WTC11 (cell line): ENCODE results near the gene UBA1. TPM values are rescaled to one million over a fixed set of nuclear protein-coding genes. Genes with fewer than 3 reads are reported as not detected.

Experiments used
- ATAC-seq: fragments of 200-7000 bp; cut with Tn5 transposase; 2 replicates; pipeline ENCODE4 v1.10.0; 2021; ENCODE audit warnings: mild to moderate bottlenecking, moderate library complexity
- CTCF ChIA-PET: fragments of 300-600 bp; sonication (Branson Sonifier 250); formaldehyde crosslinking; loops from one replicate; lab custom pipeline; 2021; ENCODE audit warnings: antibody characterized with exemption; lab: Charles Lee
- POLR2A ChIA-PET: fragments of 350-600 bp; sonication (Branson Sonifier 250); formaldehyde crosslinking; loops from one replicate; lab custom pipeline; 2021; ENCODE audit warnings: antibody characterized with exemption; lab: Charles Lee
- DNase-seq: peaks from one replicate; pipeline ENCODE4 v3.0.0; 2021; ENCODE audit warnings: low spot score
- H3K27ac Mint-ChIP-seq: 2 replicates; pipeline ENCODE4 v1.8.0; 2021; ENCODE audit warnings: mixed read lengths
- H3K27me3 Mint-ChIP-seq: 2 replicates; pipeline ENCODE4 v1.8.0; 2021; ENCODE audit warnings: low read depth, mild to moderate bottlenecking, moderate library complexity, mixed read lengths
- H3K36me3 Mint-ChIP-seq: 2 replicates; pipeline ENCODE4 v1.8.0; 2021; ENCODE audit warnings: mixed read lengths
- H3K4me1 Mint-ChIP-seq: 2 replicates; pipeline ENCODE4 v1.8.0; 2022; ENCODE audit warnings: mixed read lengths
- H3K4me3 Mint-ChIP-seq: 2 replicates; pipeline ENCODE4 v1.8.0; 2021; ENCODE audit warnings: mild to moderate bottlenecking, moderate library complexity, mixed read lengths
- H3K9me3 Mint-ChIP-seq: 2 replicates; pipeline ENCODE4 v1.8.0; 2021; ENCODE audit warnings: mixed read lengths
- ARID4B ChIP-seq: sonication (generic); formaldehyde crosslinking; IDR thresholded peaks from 2 replicates; pipeline ENCODE4 v1.8.0; 2023; ENCODE audit warnings: missing genetic modification reagents, mild to moderate bottlenecking, borderline replicate concordance
- CBFB ChIP-seq: sonication (generic); formaldehyde crosslinking; IDR thresholded peaks from 2 replicates; pipeline ENCODE4 v1.8.1; 2022; ENCODE audit warnings: mild to moderate bottlenecking, low read depth, missing genetic modification reagents
- E2F4 ChIP-seq: sonication (generic); formaldehyde crosslinking; IDR thresholded peaks from 2 replicates; pipeline ENCODE4 v1.8.1; 2022; ENCODE audit warnings: low read depth, mild to moderate bottlenecking, moderate library complexity, missing genetic modification reagents, borderline replicate concordance
- E2F5 ChIP-seq: sonication (generic); formaldehyde crosslinking; IDR thresholded peaks from 2 replicates; pipeline ENCODE4 v1.8.1; 2022; ENCODE audit warnings: mild to moderate bottlenecking, moderate library complexity, missing genetic modification reagents
- EMX1 ChIP-seq: fragments of 250-450 bp; sonication (Bioruptor Pico); IDR thresholded peaks from 2 replicates; pipeline ENCODE4 v1.8.0; 2021; ENCODE audit warnings: mild to moderate bottlenecking
- FOXJ3 ChIP-seq: sonication (generic); formaldehyde crosslinking; IDR thresholded peaks from 2 replicates; pipeline ENCODE4 v1.9.0; 2021; ENCODE audit warnings: missing genetic modification reagents, mild to moderate bottlenecking, borderline replicate concordance
- FOXK1 ChIP-seq: sonication (generic); formaldehyde crosslinking; IDR thresholded peaks from 2 replicates; pipeline ENCODE4 v1.8.0; 2022; ENCODE audit warnings: mild to moderate bottlenecking, moderate library complexity, missing genetic modification reagents
- FOXP1 ChIP-seq: sonication (generic); formaldehyde crosslinking; IDR thresholded peaks from 2 replicates; pipeline ENCODE4 v1.8.0; 2022; ENCODE audit warnings: missing genetic modification reagents, mild to moderate bottlenecking, moderate library complexity, borderline replicate concordance
- HMGXB4 ChIP-seq: sonication (generic); formaldehyde crosslinking; IDR thresholded peaks from 2 replicates; pipeline ENCODE4 v1.8.1; 2023; ENCODE audit warnings: mild to moderate bottlenecking, moderate library complexity, missing genetic modification reagents
- IRF1 ChIP-seq: sonication (generic); formaldehyde crosslinking; IDR thresholded peaks from 2 replicates; pipeline ENCODE4 v1.8.0; 2023; ENCODE audit warnings: missing genetic modification reagents
- MYBL2 ChIP-seq: sonication (generic); formaldehyde crosslinking; IDR thresholded peaks from 2 replicates; pipeline ENCODE4 v1.8.1; 2023; ENCODE audit warnings: mild to moderate bottlenecking, moderate library complexity, missing genetic modification reagents
- RELA ChIP-seq: sonication (generic); formaldehyde crosslinking; IDR thresholded peaks from 2 replicates; pipeline ENCODE4 v1.8.1; 2022; ENCODE audit warnings: missing genetic modification reagents, mild to moderate bottlenecking, borderline replicate concordance
- ZBTB43 ChIP-seq: sonication (generic); formaldehyde crosslinking; IDR thresholded peaks from 2 replicates; pipeline ENCODE4 v1.8.1; 2023; ENCODE audit warnings: mild to moderate bottlenecking, missing genetic modification reagents
- ZNF138 ChIP-seq: sonication (generic); formaldehyde crosslinking; conservative IDR thresholded peaks from 2 replicates; pipeline ENCODE4 v1.8.1; 2022; ENCODE audit warnings: mild to moderate bottlenecking, moderate library complexity, missing genetic modification reagents
- ZNF232 ChIP-seq: sonication (generic); formaldehyde crosslinking; IDR thresholded peaks from 2 replicates; pipeline ENCODE4 v1.8.0; 2022; ENCODE audit warnings: mild to moderate bottlenecking, missing genetic modification reagents
- ZNF263 ChIP-seq: sonication (generic); formaldehyde crosslinking; IDR thresholded peaks from 2 replicates; pipeline ENCODE4 v1.8.1; 2022; ENCODE audit warnings: low read depth, mild to moderate bottlenecking, moderate library complexity, missing genetic modification reagents
- ZNF396 ChIP-seq: fragments of 250-450 bp; sonication (Bioruptor Pico); IDR thresholded peaks from 2 replicates; pipeline ENCODE4 v1.8.0; 2021; ENCODE audit warnings: mild to moderate bottlenecking, moderate library complexity, borderline replicate concordance
- total RNA-seq: library from RNA; stranded (reverse); gene quantifications from 3 replicates; pipeline ENCODE4 v1.2.3, GENCODE V29; 2021
- TF ChIP-seq, protein P1 (sequence below): sonication (generic); formaldehyde crosslinking; IDR thresholded peaks from 2 replicates; pipeline ENCODE4 v1.8.0; 2022; ENCODE audit warnings: mild to moderate bottlenecking, missing genetic modification reagents

The UBA1 gene
- total RNA-seq, 1 experiment from 2014 or later: 379 TPM

DNA sequence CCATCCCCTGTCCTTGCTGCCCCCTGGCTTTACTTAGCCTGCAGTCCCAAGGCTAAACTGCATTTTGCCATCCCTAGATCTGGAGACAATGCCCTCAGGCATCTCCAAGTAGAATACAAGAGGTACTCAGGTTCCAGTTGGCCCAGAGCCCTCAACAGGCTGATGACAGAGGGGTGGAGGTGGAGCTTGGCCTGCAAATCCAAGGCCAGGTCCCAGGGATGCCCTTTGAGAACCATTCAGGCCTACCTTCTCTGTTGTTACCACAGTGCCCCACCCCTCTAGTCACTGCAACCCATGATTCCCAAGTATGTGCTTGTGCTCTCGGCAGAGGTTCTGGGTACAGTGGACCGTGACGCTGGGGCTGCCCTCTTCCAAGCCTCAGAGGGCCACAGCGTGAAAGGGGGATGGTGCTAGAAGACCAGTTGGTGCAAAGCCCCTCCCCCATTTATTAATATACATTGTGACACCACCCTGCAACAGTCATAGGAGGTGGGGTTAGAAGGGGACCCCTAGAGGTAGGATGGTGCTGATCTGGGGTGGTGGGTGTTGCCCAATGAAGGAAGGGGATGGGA lies 6.4 kb upstream of the UBA1 start:
- no peak overlapping the region for H3K4me3 Mint-ChIP-seq
- H3K9me3 Mint-ChIP-seq: no peaks in the 10 kb centered on the region
- ATAC-seq (peak; percentile 12), DNase-seq (no peak)
- POLR2A ChIA-PET: no interaction called here
- H3K4me1 Mint-ChIP-seq: peaks cover 7% of the 10 kb centered on the region
- H3K36me3 Mint-ChIP-seq: peaks cover 12% of the 10 kb centered on the region
- CTCF ChIA-PET: no interaction called here
- TF ChIP-seq ZNF232 (CRISPR knock-in tag): no peak
- TF ChIP-seq FOXP1 (CRISPR knock-in tag): no peak
- TF ChIP-seq, protein P1, sequence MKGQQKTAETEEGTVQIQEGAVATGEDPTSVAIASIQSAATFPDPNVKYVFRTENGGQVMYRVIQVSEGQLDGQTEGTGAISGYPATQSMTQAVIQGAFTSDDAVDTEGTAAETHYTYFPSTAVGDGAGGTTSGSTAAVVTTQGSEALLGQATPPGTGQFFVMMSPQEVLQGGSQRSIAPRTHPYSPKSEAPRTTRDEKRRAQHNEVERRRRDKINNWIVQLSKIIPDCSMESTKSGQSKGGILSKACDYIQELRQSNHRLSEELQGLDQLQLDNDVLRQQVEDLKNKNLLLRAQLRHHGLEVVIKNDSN (CRISPR knock-in tag): no peak
- no peak for TF ChIP-seq ZNF396 (CRISPR knock-in tag)
- TF ChIP-seq E2F4: no peak
- no peak for TF ChIP-seq FOXK1 (CRISPR knock-in tag)
- no peak for TF ChIP-seq CBFB
- TF ChIP-seq E2F5 (CRISPR knock-in tag): no peak
- TF ChIP-seq ZBTB43 (CRISPR knock-in tag): no peak
- no peak for TF ChIP-seq ZNF263
- TF ChIP-seq HMGXB4 (CRISPR knock-in tag): no peak
- no peak for TF ChIP-seq RELA (CRISPR knock-in tag)
- no peak for TF ChIP-seq ZNF138
- TF ChIP-seq IRF1 (CRISPR knock-in tag): no peak
- peak overlapping the region; percentile 74 for H3K27ac Mint-ChIP-seq
- no peaks in the 10 kb centered on the region for H3K27me3 Mint-ChIP-seq

- peaks cover 6% of the 10 kb centered on the region for H3K36me3 Mint-ChIP-seq
- POLR2A ChIA-PET: interaction anchor here (0.8 kb wide), 1 partner anchor 28 kb away, joined by 3 read pairs; the partner anchor contains the start of gene CDK16
- TF ChIP-seq, protein P1 (CRISPR knock-in tag): no peak
- TF ChIP-seq FOXJ3 (CRISPR knock-in tag) (no peak), E2F5 (CRISPR knock-in tag) (no peak), MYBL2 (CRISPR knock-in tag) (no peak), EMX1 (no peak), ARID4B (CRISPR knock-in tag) (no peak), IRF1 (CRISPR knock-in tag) (no peak)
These were observed 3.7 kb upstream of the UBA1 start for GRCh38 chrX:47189906-47190305.

More at GRCh38 chrX:47189906-47190305, 3.7 kb upstream of the UBA1 start:
- Mint-ChIP-seq H3K27ac (no peak overlapping the region), H3K4me3 (0 out of 2 replicates have a peak overlapping the region, but pooled peaks have one; percentile 91), H3K27me3 (no peaks in the 10 kb centered on the region), H3K4me1 (peaks cover 21% of the 10 kb centered on the region), H3K9me3 (no peaks in the 10 kb centered on the region)
- ATAC-seq: no peak
- DNase-seq: no peak
- CTCF ChIA-PET: interaction anchor here (1.5 to 1.9 kb wide), 2 partner anchors 195 to 334 kb away, joined by 6 read pairs; no protein-coding TSS in a partner anchor
